Measurements from ENCODE around the gene FCRL3.
A peak's percentile ranks its signal among the peaks of the same experiment; 100 is the strongest.

The FCRL3 gene

DNA sequence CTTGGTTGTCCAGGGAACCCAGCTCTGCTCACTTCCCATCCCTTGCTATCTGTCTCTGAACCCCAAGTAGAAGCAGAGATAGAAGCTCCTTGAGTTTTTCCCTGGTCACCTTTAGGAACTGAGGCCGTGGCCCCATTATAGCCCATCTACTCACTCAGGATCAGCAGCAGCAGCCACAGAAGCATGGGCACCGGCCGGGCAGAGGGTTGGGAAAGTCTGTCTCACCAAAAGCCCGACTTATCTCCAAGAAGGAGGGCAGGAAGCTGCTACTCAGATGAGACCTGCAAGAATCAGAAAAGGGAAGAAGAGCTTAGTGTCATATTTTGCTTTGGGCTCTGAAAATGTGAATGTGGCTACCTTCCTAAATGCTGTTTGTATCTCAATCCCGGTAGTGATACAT, 264 bp downstream of the FCRL3 start:
- DNase-seq (ENCODE audit: insufficient read length, low spot score) (no peak), FAIRE-seq (no peak)
- TF ChIP-seq POLR2A (IDR thresholded peaks at IDR 0.05; ENCODE audit: low read depth, low read length): no peak

DNA sequence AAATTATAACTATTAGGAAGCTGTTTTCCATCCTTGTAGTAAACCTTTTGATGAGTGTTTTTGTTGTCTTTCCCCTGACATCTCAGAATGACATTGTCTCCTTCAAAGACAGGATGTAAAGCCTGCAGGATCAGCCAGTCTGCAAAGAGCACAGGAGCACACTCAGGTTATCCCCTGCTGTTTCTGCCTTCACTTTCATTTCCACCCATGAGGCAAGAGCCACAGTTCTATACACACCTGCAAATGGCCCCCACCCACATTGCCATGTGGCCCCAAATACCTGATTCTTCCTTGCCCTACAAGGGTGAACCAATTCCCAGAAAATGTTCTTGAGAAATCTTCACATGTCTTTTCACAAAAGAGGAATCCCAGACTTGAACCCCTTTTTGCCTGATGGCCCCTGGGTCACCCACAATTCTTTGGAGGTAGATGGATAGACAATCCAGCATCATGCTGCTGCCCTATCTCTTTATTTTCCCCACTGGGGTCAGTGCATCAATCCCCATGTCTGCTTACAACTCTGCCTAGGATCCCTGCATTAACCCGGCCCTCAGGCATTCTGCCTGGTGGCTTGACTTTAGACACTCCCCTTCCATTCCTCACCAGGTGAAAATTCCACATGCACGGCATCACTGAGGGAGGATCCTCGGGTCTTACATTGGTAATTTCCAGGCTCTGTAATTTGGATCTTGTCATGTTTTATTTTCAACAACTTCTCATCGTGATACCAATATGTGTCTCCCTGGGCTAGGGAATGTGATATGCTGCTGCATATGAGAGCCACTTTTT, 2.6 kb downstream of the FCRL3 start:
- FAIRE-seq (no peak), DNase-seq (ENCODE audit: insufficient read length, low spot score) (no peak)
- no peak for TF ChIP-seq POLR2A (IDR thresholded peaks at IDR 0.05; ENCODE audit: low read depth, low read length)

DNA sequence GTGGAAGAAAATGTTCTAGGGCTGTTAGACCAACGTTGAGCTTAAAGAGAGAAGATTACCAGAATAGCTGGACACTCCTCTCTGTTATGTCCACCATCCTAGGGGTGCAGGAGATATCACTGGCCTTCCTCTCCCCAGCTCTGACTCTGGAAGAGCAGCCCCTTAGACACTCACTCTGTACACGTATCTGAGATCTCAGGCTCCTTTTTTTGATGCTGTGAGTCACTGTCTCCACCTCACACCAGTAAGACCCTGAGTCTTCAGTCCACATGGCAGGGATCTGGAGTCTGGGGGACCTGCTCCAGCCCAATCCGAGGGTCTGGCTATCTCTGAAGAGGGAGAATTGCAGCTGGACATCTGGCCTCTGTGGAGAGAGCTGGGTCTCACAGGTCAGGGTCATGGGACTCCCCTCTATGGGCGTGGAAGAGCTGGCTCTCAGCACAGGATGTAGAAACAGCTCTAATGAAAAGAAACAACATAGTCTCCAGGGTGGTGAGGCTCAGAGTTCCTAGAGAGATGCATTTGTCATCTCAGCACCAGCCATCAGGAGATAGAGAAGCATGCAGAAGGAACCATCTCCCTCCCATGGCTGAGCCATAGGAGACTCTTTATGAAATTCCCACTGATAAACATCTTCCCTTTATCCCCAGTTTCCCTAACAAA, 3.5 kb downstream of the FCRL3 start:
- FAIRE-seq (no peak), DNase-seq (ENCODE audit: insufficient read length, low spot score) (no peak)
- no peak for TF ChIP-seq POLR2A (IDR thresholded peaks at IDR 0.05; ENCODE audit: low read depth, low read length)

DNA sequence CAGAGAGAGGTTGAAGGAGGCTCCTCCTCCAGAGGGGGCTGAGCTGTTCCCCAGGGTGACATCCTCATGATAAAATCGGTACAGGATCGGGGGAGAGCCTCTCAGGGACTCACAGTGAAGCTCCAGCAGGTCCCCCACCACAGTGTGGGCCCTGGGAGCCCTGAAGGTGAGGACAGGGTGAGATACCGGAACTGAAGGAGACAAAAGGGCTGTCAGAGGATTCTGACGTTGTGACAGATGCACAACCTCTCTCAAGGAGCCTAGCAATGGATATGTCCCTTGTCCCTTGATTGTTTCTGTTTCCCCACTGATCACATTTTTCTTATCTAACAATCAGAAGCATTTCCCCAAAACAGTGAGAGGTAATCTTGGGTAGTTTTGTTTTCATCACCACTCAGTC, 5.2 kb downstream of the FCRL3 start:
- DNase-seq (ENCODE audit: insufficient read length, low spot score) (no peak), FAIRE-seq (no peak)
- TF ChIP-seq POLR2A (IDR thresholded peaks at IDR 0.05; ENCODE audit: low read depth, low read length): no peak

DNA sequence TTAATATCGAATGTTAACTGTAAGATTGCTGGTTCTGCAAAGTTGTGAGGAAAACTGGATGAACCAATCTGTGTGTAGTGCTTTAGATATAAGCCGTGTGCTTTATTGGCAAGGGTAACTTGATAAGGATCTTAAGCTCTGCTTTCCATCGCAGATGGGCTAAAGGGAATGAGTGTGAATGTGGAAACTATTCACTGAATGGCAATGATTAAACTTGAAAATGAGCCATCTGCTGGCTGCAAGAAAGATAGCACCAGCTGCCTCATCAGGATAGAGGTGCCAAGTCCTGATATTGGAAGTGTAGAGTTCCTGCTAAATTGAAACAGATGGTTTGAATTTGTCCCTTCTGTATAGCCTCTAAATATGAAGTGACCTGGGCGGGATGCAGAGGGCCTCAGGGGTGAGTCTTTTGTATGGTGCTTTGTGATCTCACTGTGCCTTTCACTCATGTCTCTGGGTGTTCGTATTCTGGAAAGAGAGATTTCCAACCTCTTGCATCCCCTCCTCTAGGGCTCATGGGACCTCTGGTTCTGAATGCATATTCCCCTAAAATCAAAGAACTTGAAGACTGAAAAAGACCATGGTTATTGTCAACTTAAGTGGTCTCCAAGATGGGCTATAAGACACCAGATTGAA, 9.2 kb downstream of the FCRL3 start:
- peak; percentile 27 for FAIRE-seq
- DNase-seq (ENCODE audit: insufficient read length, low spot score): peak; percentile 5

DNA sequence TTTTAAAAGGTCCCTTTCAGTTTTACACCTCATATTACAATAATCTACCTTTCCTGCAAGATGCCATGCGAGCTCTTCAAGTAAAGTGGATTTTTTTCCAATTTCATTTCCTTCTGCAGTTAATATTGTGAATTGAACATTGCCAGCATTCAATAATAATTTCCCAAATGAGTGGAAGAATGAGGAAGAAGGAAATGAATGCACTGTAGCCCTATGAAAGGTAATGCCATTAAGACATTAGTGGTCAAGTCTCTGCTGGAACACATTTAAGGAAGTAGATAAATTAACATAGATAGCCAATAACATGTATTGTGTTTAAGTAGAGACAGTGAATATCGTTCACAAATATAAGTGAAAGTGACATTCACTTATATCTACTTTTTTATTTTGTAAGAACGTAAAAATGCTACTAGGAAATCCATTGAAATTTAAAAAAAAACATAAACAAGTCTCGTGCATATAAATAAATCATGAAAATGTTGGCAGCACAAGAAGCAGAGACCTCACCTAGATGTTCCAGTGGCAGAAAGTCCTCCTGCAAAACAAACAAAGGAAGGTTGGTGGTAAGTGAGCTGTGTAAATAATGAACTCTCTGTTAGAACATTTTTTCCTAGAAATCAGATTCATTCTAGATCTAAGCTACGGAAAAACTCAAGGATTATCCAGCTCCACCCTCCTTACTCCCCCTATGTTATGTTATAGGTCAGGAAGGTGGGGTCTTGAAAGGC, 17.7 kb downstream of the FCRL3 start:
- DNase-seq (ENCODE audit: insufficient read length, low spot score): no peak
- no peak for FAIRE-seq
- no peak for TF ChIP-seq POLR2A (IDR thresholded peaks at IDR 0.05; ENCODE audit: low read depth, low read length)

More for the DNA sequence above, 9.2 kb downstream of the FCRL3 start:
- no peak for TF ChIP-seq POLR2A (IDR thresholded peaks at IDR 0.05; ENCODE audit: low read depth, low read length)

DNA sequence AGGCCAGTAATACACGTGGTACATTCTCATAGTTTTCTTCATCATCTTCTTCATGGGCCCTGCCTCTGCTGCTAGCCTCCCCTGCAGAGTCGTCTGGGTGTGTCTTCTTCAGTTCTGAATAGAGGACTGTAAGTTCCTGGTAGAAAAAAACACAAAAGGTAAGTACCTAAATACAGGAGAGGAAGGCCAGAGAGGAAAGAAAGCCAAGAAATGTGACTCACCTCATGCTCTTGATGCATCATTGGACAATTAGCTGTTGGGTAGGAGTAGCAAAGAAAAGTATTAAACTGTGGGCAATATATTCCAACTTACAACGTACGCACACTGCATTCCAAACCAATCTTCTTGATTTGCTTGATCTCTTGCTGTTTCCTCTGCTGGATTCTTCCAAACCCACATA, 21.8 kb downstream of the FCRL3 start:
- no peak for TF ChIP-seq POLR2A (IDR thresholded peaks at IDR 0.05; ENCODE audit: low read depth, low read length)
- DNase-seq (ENCODE audit: insufficient read length, low spot score) (no peak), FAIRE-seq (no peak)

DNA sequence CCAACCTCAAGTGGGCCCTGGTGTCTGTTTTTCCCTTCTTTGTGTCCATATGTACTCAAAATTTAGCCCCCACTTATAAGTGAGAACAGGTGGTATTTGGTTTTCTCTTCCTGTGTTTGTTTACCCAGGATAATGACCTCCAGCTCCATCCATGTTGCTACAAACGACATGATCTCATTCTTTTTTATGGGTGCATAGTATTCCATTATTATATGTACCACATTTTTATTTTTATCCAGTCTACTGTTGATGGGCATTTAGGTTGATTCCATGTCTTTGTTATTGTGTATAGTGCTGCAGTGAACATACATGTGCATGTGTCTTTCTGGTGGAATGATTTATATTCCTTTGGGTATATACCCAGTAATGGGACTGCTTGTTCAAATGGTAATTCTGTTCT, 27.6 kb downstream of the FCRL3 start:
- FAIRE-seq (no peak), DNase-seq (ENCODE audit: insufficient read length, low spot score) (no peak)
- TF ChIP-seq POLR2A (IDR thresholded peaks at IDR 0.05; ENCODE audit: low read depth, low read length): no peak

DNA sequence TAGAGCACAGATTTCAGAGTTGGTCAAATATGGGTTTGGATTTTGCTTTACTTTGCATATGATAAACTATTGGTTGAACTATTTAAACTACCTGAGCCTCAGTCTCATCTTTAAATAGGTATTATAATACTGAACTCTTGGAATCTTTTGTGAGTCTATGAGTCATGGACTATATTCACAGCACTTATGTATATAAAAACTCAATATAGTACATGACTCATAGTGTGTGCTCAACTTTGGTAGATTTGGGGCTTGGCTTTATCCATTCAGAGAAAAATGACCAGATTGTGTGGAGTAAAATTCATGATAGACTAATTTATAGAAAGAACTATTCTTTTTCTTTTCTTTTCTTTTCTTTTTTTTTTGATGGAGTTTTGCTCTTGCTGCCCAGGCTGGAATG, 28.7 kb downstream of the FCRL3 start:
- FAIRE-seq (no peak), DNase-seq (ENCODE audit: insufficient read length, low spot score) (no peak)

DNA sequence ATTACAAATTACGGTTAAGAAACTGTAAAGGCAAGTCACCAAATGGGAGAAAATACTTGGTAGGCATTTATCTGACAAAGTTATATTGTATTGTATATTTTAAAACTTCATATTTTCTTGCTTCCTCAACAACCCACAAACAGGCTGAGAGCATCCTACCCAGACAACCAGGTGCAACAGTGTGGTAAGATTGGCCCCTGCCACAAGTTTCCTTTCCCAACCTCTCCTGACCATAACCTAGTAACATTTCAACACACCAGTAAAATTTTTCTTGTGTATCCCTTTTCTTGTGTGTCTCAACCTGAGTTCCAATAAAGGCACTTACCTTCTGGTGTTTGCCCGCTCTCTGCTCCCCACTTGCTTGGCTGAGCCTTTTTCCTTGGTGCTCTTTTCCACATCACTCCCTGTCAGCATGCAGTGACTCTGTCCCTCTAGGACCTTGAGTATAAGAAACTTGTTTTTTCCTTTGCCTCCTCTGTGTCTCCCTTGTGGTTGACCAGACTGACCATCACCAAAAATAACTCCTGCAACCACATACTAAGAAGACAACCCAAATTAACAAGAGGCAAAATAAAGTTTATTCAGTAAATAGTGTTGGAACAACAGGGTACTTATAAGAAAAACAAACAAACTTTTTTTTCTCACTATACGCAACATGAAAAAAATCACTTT, 40.9 kb downstream of the FCRL3 start:
- TF ChIP-seq POLR2A (IDR thresholded peaks at IDR 0.05; ENCODE audit: low read depth, low read length): no peak
- DNase-seq (ENCODE audit: insufficient read length, low spot score) (no peak), FAIRE-seq (no peak)

More for the DNA sequence above, 28.7 kb downstream of the FCRL3 start:
- no peak for TF ChIP-seq POLR2A (IDR thresholded peaks at IDR 0.05; ENCODE audit: low read depth, low read length)

DNA sequence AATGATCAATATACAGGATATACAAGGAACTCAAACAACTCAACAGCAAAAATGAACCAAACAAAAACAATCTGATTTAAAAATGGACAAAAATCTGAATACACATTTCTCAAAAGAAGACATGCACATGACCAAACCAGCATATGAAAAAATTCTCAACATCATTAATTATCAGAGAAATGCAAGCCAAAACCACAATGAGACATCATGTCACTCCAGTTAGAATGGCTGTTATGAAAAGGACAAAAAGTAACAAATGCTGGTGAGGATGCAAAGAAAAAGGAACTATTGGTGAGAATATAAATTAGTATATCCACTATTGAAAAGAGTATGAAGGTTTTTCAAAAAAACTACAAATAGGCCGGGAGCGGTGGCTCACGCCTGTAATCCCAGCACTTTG, 42.0 kb downstream of the FCRL3 start:
- DNase-seq (ENCODE audit: insufficient read length, low spot score): no peak
- no peak for TF ChIP-seq POLR2A (IDR thresholded peaks at IDR 0.05; ENCODE audit: low read depth, low read length)
- FAIRE-seq: no peak

DNA sequence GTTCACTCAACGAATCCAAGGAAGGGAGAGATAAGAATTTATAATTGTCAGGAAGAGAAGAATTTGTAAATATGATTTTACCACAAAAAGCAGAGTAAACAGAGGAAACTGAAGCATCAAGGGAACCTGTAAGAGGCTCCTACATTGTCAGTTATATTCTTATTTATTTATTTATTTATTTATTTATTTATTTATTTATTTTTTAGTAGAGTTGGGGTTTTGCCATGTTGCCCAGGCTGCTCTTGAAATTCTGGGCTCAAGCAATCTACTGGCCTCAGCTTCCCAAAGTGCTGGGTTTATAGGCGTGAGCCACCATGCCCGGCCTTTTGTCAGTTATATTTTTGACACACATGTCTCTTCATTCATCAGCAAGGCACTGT, 47.1 kb downstream of the FCRL3 start:
- DNase-seq (ENCODE audit: insufficient read length, low spot score) (no peak), FAIRE-seq (no peak)
- no peak for TF ChIP-seq POLR2A (IDR thresholded peaks at IDR 0.05; ENCODE audit: low read depth, low read length)

DNA sequence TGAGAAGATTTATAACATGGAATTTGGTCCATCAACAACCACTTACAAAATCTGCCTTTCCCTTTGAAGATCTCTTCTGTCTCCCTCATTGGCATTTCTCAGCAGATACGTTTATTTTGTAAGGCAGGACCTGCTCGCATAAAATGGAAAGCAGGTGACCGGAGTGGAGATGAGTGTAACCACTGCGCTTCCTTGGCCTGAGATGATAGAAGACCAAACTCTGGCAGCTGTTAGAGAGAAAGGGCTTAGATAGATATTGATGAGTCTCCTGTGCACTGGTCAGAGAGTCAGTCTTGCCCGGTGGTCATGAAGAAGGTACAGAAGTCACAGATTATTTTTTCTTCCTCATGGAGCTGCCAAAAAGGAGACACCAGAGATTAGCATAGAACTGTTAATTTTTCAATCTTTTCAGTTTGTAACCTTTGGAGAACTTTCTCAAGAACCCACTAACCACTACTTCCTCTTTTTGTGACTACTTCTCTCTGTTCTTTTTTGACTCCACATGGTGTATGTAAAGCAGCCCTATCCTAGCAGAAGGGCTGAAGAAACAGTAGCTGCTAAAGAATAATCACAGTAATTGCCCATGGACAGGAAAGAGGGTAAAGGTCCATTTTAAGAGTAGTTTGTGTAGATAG, 47.6 kb downstream of the FCRL3 start:
- DNase-seq (ENCODE audit: insufficient read length, low spot score): no peak
- TF ChIP-seq POLR2A (IDR thresholded peaks at IDR 0.05; ENCODE audit: low read depth, low read length): no peak
- FAIRE-seq: no peak
